ENCODE results near the gene GMPPA. TPM values are rescaled to one million over a fixed set of nuclear protein-coding genes. Genes with fewer than 3 reads are reported as not detected.

Gene GMPPA
- total and polyA plus RNA-seq, 9 of the 15 experiments (the other 6 are each of a cell fraction or from before 2014, with no cell fraction given): 7.0 to 101 (median 66.7) TPM

DNA sequence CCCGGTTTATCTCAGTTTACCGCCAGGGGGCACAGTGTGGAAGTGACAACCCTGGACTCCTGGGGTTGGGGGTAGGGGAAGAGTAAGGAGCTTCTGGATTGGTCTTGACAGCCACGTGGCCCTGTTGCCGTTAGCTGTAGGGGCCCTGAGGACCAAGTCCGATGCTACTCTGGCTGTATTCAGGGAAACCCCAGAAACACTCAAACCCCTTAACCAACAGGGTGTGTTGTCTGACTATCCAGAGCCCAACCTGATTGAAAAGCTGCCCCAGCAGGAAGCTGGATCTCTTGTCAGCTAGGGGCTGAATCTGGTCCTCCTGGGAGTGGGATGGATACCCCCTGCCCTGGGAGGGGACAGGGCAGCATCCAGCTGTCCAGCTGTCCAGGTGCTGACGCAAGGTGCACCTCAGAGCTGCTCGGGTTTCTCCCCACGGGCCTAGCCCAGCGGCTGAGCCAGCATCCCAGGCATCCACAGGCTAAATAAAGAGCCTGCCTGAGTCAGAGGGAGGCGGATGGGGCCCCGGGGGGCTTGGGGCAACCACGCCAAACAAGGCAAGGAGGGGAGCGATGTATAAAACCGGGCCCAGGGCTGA is 3.1 kb upstream of the GMPPA start (continued):
- TF ChIP-seq ATF7 (IDR thresholded peaks at IDR 0.05) (0 out of 2 replicates have a peak, but pooled peaks have one; percentile 16), L3MBTL2 (IDR thresholded peaks at IDR 0.05) (peak; percentile 81), HOXB6 (CRISPR knock-in tag; IDR thresholded peaks at IDR 0.05; ENCODE audit: borderline replicate concordance) (no peak), ZBTB11 (CRISPR knock-in tag; IDR thresholded peaks at IDR 0.05) (no peak), MED1 (CRISPR knock-in tag; IDR thresholded peaks at IDR 0.05; ENCODE audit: borderline replicate concordance) (no peak), USF1 (CRISPR knock-in tag; IDR thresholded peaks at IDR 0.05) (peak; percentile 94), LCOR (CRISPR knock-in tag; IDR thresholded peaks at IDR 0.05) (0 out of 2 replicates have a peak, but pooled peaks have one; percentile 18), NFIC (IDR thresholded peaks at IDR 0.05) (no peak), MAZ (CRISPR knock-in tag; conservative IDR thresholded peaks at IDR 0.05 in 1 of 2, IDR thresholded peaks at IDR 0.05 in 1 of 2) (peak; percentile 49 to 94; a peak in 3 of 4 replicates), MNT (conservative IDR thresholded peaks at IDR 0.05) (peak; percentile 91 to 94), SP1 (CRISPR knock-in tag; IDR thresholded peaks at IDR 0.05) (no peak), ZNF589 (CRISPR knock-in tag; IDR thresholded peaks at IDR 0.05; ENCODE audit: low read depth) (no peak), NONO (IDR thresholded peaks at IDR 0.05; ENCODE audit: low read depth in 2 of 2, low read length in 1 of 2) (no peak), SMC3 (conservative IDR thresholded peaks at IDR 0.05; ENCODE audit: insufficient read depth, low read depth, low read length) (peak; percentile 58), KLF10 (CRISPR knock-in tag; IDR thresholded peaks at IDR 0.05) (no peak)
- TF ChIP-seq, protein P1, sequence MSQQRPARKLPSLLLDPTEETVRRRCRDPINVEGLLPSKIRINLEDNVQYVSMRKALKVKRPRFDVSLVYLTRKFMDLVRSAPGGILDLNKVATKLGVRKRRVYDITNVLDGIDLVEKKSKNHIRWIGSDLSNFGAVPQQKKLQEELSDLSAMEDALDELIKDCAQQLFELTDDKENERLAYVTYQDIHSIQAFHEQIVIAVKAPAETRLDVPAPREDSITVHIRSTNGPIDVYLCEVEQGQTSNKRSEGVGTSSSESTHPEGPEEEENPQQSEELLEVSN (IDR thresholded peaks at IDR 0.05; ENCODE audit: borderline replicate concordance in 1 of 2, extremely low read depth in 1 of 2, insufficient read depth in 1 of 2, insufficient read length in 1 of 2, low read depth in 1 of 2, low read length in 1 of 2, poor library complexity in 1 of 2, severe bottlenecking in 1 of 2): peak; percentile 19 to 26
- TF ChIP-seq, protein P2, sequence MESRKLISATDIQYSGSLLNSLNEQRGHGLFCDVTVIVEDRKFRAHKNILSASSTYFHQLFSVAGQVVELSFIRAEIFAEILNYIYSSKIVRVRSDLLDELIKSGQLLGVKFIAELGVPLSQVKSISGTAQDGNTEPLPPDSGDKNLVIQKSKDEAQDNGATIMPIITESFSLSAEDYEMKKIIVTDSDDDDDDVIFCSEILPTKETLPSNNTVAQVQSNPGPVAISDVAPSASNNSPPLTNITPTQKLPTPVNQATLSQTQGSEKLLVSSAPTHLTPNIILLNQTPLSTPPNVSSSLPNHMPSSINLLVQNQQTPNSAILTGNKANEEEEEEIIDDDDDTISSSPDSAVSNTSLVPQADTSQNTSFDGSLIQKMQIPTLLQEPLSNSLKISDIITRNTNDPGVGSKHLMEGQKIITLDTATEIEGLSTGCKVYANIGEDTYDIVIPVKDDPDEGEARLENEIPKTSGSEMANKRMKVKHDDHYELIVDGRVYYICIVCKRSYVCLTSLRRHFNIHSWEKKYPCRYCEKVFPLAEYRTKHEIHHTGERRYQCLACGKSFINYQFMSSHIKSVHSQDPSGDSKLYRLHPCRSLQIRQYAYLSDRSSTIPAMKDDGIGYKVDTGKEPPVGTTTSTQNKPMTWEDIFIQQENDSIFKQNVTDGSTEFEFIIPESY (CRISPR knock-in tag; IDR thresholded peaks at IDR 0.05): no peak

Data from K562 (cell line).